GM12892 (cell line): ENCODE measurements around the gene RASGRP4. TPM values are rescaled to one million over a fixed set of nuclear protein-coding genes. Genes with fewer than 3 reads are reported as not detected.
"Not testable (repeated sequence)": the region's sequence is repeated elsewhere in the genome, so short reads cannot be mapped to it uniquely, and the experiment has no call there.

Experiments used
- DNase-seq: peaks from one replicate; pipeline ENCODE4 v3.0.0; 2011; ENCODE audit not compliant: insufficient read length
- FAIRE-seq: peaks from 2 replicates; lab custom pipeline; 2011; peaks lifted over from hg19 to GRCh38; lab: Jason Lieb, UNC
- POLR2A ChIP-seq: IDR thresholded peaks from 2 replicates; pipeline ENCODE4 v1.6.1; 2011; ENCODE audit warnings: low read depth, low read length, control low read depth
- POLR2AphosphoS5 ChIP-seq: IDR thresholded peaks from 2 replicates; pipeline ENCODE4 v1.6.1; 2011; ENCODE audit warnings: low read depth, low read length, control low read depth
- TAF1 ChIP-seq: IDR thresholded peaks from 2 replicates; pipeline ENCODE4 v1.6.1; 2011; ENCODE audit warnings: low read depth, mild to moderate bottlenecking, control low read depth, low read length, borderline replicate concordance
- polyA plus RNA-seq: library from polyadenylated mRNA; unstranded; fragments of >200 nt; gene quantifications from one replicate; pipeline ENCODE4 v1.2.1, GENCODE V29; 2012; ENCODE audit warnings: missing spikeins, inconsistent platforms; ENCODE audit not compliant: missing spikeins

Gene RASGRP4, protein sequence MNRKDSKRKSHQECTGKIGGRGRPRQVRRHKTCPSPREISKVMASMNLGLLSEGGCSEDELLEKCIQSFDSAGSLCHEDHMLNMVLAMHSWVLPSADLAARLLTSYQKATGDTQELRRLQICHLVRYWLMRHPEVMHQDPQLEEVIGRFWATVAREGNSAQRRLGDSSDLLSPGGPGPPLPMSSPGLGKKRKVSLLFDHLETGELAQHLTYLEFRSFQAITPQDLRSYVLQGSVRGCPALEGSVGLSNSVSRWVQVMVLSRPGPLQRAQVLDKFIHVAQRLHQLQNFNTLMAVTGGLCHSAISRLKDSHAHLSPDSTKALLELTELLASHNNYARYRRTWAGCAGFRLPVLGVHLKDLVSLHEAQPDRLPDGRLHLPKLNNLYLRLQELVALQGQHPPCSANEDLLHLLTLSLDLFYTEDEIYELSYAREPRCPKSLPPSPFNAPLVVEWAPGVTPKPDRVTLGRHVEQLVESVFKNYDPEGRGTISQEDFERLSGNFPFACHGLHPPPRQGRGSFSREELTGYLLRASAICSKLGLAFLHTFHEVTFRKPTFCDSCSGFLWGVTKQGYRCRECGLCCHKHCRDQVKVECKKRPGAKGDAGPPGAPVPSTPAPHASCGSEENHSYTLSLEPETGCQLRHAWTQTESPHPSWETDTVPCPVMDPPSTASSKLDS
- 1.5 TPM for polyA plus RNA-seq

- FAIRE-seq (no peak), DNase-seq (peak; percentile 51)
- TF ChIP-seq POLR2A (no peak), TAF1 (no peak), POLR2AphosphoS5 (no peak)
Observed at GRCh38 chr19:38425810-38426466, at the start of gene RASGRP4. TSS of gene RASGRP4 (minus strand) at chr19:38426219. CDS start at chr19:38426091, 128 bp downstream.

GRCh38 chr19:38475176-38475575 is 49.2 kb upstream of the RASGRP4 start:
- no peak for TF ChIP-seq TAF1
- no peak for TF ChIP-seq POLR2AphosphoS5
- no peak for TF ChIP-seq POLR2A
- no peak for DNase-seq
- no peak for FAIRE-seq

- TF ChIP-seq POLR2A: no peak
- TF ChIP-seq TAF1: no peak
- TF ChIP-seq POLR2AphosphoS5: no peak
- DNase-seq (no peak), FAIRE-seq (no peak)
Observed at GRCh38 chr19:38473201-38473600, 47.2 kb upstream of the RASGRP4 start.

GRCh38 chr19:38472725-38473124 is 46.7 kb upstream of the RASGRP4 start:
- not testable (repeated sequence) for DNase-seq, FAIRE-seq

DNA sequence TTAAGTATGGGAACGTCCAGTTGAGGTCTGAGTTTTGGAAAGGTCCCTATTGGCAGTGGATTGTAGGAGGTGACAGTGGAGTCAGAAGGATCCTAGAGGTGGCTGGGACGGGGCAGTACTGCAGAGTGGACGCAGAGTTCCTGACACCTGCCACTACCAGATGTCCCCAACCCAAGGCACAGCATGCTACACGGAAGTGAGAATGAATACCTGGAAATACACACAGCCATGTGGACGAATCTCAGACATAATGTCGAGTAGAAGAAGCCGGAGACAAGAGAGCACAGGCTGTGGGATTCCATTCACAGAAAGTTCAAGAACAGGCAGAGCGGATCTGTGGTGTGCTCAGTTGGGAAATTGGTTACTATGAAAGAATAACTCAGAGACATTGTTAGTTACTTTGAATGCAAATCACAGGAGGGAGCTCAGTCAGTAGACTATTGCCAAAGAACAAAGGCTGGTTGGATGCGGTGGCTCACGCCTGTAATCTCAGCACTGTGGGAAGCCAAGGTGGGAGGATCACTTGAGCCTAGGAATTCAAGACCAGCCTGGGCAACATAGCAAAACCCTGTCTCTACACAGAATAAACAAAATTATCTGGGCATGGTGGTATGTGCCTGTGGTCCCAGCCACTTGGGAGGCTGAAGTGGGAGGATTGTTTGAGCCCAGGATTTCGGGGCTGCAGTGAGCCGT is 44.9 kb upstream of the RASGRP4 start:
- FAIRE-seq (no peak), DNase-seq (no peak)
- no peak for TF ChIP-seq POLR2A
- TF ChIP-seq TAF1: no peak
- no peak for TF ChIP-seq POLR2AphosphoS5

GRCh38 chr19:38469151-38469550 is 43.1 kb upstream of the RASGRP4 start:
- DNase-seq (no peak), FAIRE-seq (no peak)
- TF ChIP-seq POLR2A (no peak), POLR2AphosphoS5 (no peak), TAF1 (no peak)

- DNase-seq: no peak
- TF ChIP-seq POLR2AphosphoS5: no peak
- no peak for TF ChIP-seq TAF1
- TF ChIP-seq POLR2A: no peak
- no peak for FAIRE-seq
Observed at GRCh38 chr19:38467541-38468525, 41.8 kb upstream of the RASGRP4 start.

DNA sequence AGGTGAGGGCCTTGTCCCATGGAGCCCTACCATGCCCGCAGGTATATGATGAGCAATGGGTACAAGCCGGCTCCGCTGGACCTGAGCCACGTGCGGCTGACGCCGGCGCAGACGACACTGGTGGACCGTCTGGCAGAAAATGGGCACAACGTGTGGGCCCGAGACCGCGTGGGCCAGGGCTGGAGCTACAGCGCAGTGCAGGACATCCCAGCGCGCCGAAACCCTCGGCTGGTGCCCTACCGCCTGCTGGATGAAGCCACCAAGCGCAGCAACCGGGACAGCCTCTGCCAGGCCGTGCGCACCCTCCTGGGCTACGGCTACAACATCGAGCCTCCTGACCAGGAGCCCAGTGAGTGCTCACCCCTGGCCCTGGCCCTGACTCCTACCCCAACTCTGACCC is 40.0 kb upstream of the RASGRP4 start:
- no peak for FAIRE-seq
- DNase-seq: no peak

DNA sequence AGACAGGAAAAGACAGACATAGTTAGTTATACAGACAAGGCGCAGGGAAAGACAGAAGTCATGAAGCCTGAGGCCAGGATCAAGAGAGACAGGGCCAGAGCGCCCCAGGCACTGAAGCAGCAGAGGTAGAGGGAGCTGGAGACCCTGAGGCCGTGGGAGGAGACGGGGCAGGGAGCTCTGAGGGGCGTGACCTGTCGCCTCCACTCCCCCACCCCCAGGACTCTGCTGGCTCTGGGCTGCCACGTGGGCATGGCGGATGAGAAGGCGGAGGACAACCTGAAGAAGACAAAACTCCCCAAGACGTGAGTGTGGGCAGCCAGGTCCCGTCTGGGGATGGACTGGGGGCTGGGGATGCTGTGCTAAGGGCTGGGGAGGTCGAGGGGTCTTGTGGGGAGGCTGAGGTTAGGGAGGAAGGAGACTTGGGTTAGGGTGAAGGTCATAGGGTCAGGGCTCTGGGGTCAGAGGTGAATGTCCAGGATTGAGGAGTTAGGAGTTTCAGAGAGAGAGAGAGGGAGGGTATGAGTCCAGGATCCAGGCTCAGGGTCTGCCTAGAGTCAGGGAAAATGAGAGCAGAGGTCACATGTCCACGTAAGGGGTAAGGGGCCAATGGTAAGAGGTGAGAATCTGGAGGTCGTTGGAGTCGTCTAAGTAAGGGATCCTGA is 38.5 kb upstream of the RASGRP4 start:
- FAIRE-seq: no peak
- TF ChIP-seq POLR2AphosphoS5 (no peak), TAF1 (no peak), POLR2A (no peak)
- no peak for DNase-seq

More for the DNA sequence above, 40.0 kb upstream of the RASGRP4 start:
- no peak for TF ChIP-seq POLR2AphosphoS5
- TF ChIP-seq TAF1: no peak
- TF ChIP-seq POLR2A: no peak

GRCh38 chr19:38463365-38463764 is 37.3 kb upstream of the RASGRP4 start:
- no peak for TF ChIP-seq TAF1
- no peak for TF ChIP-seq POLR2AphosphoS5
- no peak for TF ChIP-seq POLR2A
- DNase-seq: no peak
- FAIRE-seq: no peak
